HUDEP-2 (cell line): Measurements from ENCODE around the gene P3H2.

Source experiments
- DNase-seq, 76 experiments: peaks; one replicate each; lab custom pipeline; 2025; ENCODE audit not compliant: unreplicated experiment in 76 of 76; lab: John Stamatoyannopoulos, UW

Gene P3H2

GRCh38 chr3:190127195-190127594, 6.5 kb upstream of the P3H2 start:
- DNase-seq = no peak

GRCh38 chr3:190125436-190126068, 4.9 kb upstream of the P3H2 start:
- no peak for DNase-seq

DNA sequence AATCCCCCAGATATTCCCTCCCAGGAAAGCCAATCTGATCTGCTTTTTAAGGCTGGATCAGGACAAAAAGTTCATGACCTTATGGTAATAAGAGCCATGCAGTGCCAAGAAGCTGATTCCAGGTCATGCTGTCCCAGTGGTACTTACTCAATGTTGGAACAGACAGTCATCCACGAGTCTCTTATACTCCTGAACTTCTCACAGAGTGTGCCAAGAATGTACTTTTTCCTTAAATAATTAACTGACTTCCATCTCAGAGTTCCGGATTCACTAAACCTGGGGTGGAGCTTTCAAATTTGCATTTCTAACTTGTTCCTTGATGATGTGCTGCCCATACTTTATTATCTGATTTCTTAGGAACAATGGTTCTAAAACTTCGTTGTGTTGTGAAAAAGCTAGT, 3.4 kb upstream of the P3H2 start:
- no peak for DNase-seq

GRCh38 chr3:190122198-190122771, 1.6 kb upstream of the P3H2 start:
- no peak for DNase-seq

DNA sequence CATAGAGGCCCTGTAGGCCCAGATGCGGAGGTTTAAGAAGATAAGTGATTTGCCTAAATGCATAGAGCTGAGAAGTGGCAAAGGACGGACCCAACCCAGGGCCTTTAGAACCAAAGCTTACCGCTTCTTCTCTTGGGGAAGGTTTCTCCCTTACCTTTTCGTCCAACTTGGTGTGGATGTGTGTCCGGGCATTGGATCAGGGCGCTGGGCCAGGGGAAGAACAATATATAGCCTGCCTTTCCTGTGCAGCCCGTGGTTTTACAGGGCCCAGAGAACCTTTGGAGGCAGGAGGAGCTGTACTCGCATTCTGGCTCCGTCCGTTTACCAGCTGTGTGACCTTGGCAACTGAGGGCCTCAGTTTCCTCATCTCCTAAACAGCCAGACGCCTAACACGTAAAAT, 686 bp upstream of the P3H2 start:
- DNase-seq = no peak

DNA sequence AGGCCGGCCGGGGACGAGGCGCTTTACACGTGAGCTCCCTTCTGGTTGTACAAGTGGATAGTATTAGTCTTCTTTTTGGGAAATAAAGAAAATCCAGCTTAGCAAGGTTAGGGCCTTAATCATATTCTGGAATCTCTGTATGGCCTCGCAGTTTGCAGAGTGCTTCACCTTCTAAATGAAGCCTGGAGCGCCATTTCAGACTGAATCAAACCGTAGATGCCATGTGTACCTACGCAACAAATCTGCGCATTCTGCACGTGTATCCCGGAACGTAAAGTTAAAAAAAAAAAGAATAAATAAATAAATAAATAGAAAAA, 322 bp upstream of the P3H2 start:
- no peak for DNase-seq

- no peak for DNase-seq
Observed at GRCh38 chr3:190119461-190120268, 1.0 kb downstream of the P3H2 start.

GRCh38 chr3:190118438-190118837, 2.3 kb downstream of the P3H2 start:
- DNase-seq = no peak

- DNase-seq = no peak
Observed at GRCh38 chr3:190117981-190118380, 2.7 kb downstream of the P3H2 start.

GRCh38 chr3:190116551-190117067, 4.1 kb downstream of the P3H2 start:
- DNase-seq = no peak

DNA sequence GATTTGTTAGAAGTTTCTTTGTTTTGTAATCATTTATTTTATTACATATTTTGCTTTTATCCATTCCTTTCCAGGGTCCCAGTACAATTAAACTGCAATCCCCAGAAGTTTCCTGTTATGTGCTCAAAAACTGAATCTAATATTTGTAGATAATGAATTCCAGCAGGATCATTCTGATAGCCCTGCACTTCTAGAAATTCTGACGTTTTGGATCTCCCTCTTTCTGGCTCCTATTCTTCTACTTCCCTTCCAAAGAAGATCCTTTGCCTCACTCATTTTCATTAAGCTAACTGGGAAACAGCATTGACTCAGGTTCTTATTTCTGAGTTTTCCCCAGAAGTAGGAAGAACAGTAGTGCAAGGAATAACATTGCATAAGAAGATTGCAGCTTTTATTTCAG, 9.9 kb downstream of the P3H2 start:
- no peak for DNase-seq

- DNase-seq = no peak
Observed at GRCh38 chr3:190109441-190109840, 11.3 kb downstream of the P3H2 start.

DNA sequence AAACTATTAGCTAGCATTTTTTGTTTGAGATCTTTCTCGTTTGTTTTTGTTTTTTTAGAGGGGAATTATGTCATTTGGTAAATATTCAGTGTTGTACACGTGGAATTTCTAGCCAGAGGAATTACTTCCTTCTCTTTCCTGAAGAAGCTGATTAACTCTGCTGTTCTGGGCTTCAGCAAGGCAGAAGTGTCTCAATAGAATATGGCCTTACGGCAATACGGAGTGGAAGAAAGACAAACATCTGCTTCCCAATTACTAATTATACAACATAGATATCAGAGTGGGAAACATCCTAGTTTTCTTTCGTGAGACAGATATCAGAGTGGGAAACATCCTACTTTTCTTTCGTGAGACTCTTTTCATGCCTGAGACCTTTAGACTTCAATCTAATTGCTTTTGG, 11.9 kb downstream of the P3H2 start:
- no peak for DNase-seq

- no peak for DNase-seq
Observed at GRCh38 chr3:190105876-190106275, 14.8 kb downstream of the P3H2 start.

GRCh38 chr3:190101320-190102011, 19.2 kb downstream of the P3H2 start:
- DNase-seq = no peak

DNA sequence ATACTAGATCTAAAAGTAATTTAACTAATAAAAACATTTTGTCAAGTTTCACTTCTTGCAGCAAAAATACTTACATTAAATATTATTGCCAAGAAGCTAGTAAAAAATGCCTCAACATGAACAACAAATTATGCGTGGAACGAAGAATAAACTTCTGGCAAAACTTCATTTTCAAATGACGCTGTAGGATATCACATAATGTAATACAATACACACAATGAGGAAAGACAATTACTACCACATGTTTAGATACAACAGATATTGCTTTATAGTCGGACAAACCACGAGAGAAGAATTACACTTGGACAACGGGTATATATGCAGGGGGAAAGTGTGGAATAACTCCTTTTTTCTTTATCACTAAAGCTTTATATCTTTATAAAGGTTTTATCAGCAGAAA, 21.6 kb downstream of the P3H2 start:
- DNase-seq = no peak

GRCh38 chr3:190097617-190098016, 23.1 kb downstream of the P3H2 start:
- DNase-seq = no peak

GRCh38 chr3:190097025-190097424, 23.7 kb downstream of the P3H2 start:
- DNase-seq = no peak

GRCh38 chr3:190096345-190096744, 24.4 kb downstream of the P3H2 start:
- no peak for DNase-seq

DNA sequence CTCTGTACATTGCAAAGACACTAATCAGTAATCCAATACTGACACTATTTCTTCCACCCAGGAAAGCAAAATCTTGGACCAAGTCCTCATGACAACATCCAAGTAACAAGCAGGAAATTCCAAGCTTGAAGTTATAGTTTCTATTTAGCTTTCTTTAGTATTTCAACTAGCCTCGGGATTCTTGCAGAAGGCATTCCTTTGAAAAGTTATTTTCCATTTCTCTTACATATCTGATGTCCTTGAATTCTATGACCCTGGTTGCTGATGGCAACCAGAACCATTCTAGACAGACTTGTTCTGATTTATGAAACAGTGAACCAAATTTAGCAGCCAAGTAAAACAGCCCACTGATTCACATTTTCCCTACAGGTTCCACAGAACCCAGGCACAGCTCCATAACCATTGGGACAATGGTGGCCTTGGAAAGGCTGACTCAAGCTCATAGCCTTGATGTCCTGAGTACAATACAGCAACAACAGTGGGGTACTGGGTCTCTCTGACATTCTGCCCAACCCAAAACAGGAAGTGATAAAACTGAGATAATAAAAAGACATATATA, 26.5 kb downstream of the P3H2 start:
- no peak for DNase-seq

- DNase-seq = no peak
Observed at GRCh38 chr3:190092250-190092649, 28.4 kb downstream of the P3H2 start.
